GM18517 (cell line): ENCODE measurements around the gene CES5A.
"Not testable (repeated sequence)": the region's sequence is repeated elsewhere in the genome, so short reads cannot be mapped to it uniquely, and the experiment has no call there.

ENCODE experiments used
- ATAC-seq: cut with Tn5 transposase; IDR thresholded peaks from one replicate; pipeline ENCODE4 v1.9.1; 2021; ENCODE audit warnings: mild to moderate bottlenecking, moderate library complexity; ENCODE audit not compliant: unreplicated experiment

The CES5A gene

GRCh38 chr16:55832425-55832772, 42.8 kb downstream of the CES5A start:
- no peak for ATAC-seq

GRCh38 chr16:55830658-55831294, 44.4 kb downstream of the CES5A start:
- no peak for ATAC-seq

GRCh38 chr16:55829232-55829631, 45.9 kb downstream of the CES5A start:
- not testable (repeated sequence) for ATAC-seq

- no peak for ATAC-seq
Observed at GRCh38 chr16:55828680-55829079, 46.5 kb downstream of the CES5A start.

GRCh38 chr16:55825115-55825728, 50.0 kb downstream of the CES5A start:
- ATAC-seq: no peak

- ATAC-seq: no peak
Observed at GRCh38 chr16:55824473-55825000, 50.6 kb downstream of the CES5A start.

- ATAC-seq: no peak
Observed at GRCh38 chr16:55822280-55822810, 52.8 kb downstream of the CES5A start.

- ATAC-seq: no peak
Observed at GRCh38 chr16:55821210-55821609, 54.0 kb downstream of the CES5A start.

GRCh38 chr16:55820615-55821014, 54.6 kb downstream of the CES5A start:
- no peak for ATAC-seq

- no peak for ATAC-seq
Observed at GRCh38 chr16:55817236-55817912, 57.8 kb downstream of the CES5A start.

GRCh38 chr16:55816222-55816621, 59.0 kb downstream of the CES5A start:
- ATAC-seq: not testable (repeated sequence)

- no peak for ATAC-seq
Observed at GRCh38 chr16:55815320-55815719, 59.9 kb downstream of the CES5A start.

GRCh38 chr16:55814174-55814573, 61.0 kb downstream of the CES5A start:
- not testable (repeated sequence) for ATAC-seq

- not testable (repeated sequence) for ATAC-seq
Observed at GRCh38 chr16:55813730-55814129, 61.4 kb downstream of the CES5A start.

GRCh38 chr16:55812951-55813350, 62.2 kb downstream of the CES5A start:
- no peak for ATAC-seq

GRCh38 chr16:55811811-55812210, 63.4 kb downstream of the CES5A start:
- no peak for ATAC-seq

GRCh38 chr16:55810451-55810961, 64.7 kb downstream of the CES5A start:
- ATAC-seq: no peak

- no peak for ATAC-seq
Observed at GRCh38 chr16:55809851-55810250, 65.3 kb downstream of the CES5A start.

- no peak for ATAC-seq
Observed at GRCh38 chr16:55809386-55809785, 65.8 kb downstream of the CES5A start.

GRCh38 chr16:55808286-55808685, 66.9 kb downstream of the CES5A start:
- ATAC-seq: not testable (repeated sequence)

GRCh38 chr16:55805104-55805503, 70.1 kb downstream of the CES5A start:
- not testable (repeated sequence) for ATAC-seq
